GM12873 (cell line): Measurements from ENCODE around the gene LRFN2.

Source experiments
- CTCF ChIP-seq: IDR thresholded peaks from 2 replicates; pipeline ENCODE4 v1.5.1; 2012; ENCODE audit warnings: low read depth, mild to moderate bottlenecking, moderate library complexity, low read length, control low read depth; ENCODE audit not compliant: insufficient read depth; ENCODE audit errors: missing control alignments

The LRFN2 gene

GRCh38 chr6:40379811-40380210 lies 207.4 kb downstream of the LRFN2 start:
- TF ChIP-seq CTCF: no peak

- no peak for TF ChIP-seq CTCF
Measured at GRCh38 chr6:40378725-40379074, 208.5 kb downstream of the LRFN2 start.

GRCh38 chr6:40378071-40378724 lies 209.0 kb downstream of the LRFN2 start:
- TF ChIP-seq CTCF: no peak

- no peak for TF ChIP-seq CTCF
Measured at GRCh38 chr6:40377173-40377806, 209.9 kb downstream of the LRFN2 start.

- TF ChIP-seq CTCF: no peak
Measured at GRCh38 chr6:40376113-40376650, 211.0 kb downstream of the LRFN2 start.

GRCh38 chr6:40373267-40373666 lies 213.9 kb downstream of the LRFN2 start:
- no peak for TF ChIP-seq CTCF

DNA sequence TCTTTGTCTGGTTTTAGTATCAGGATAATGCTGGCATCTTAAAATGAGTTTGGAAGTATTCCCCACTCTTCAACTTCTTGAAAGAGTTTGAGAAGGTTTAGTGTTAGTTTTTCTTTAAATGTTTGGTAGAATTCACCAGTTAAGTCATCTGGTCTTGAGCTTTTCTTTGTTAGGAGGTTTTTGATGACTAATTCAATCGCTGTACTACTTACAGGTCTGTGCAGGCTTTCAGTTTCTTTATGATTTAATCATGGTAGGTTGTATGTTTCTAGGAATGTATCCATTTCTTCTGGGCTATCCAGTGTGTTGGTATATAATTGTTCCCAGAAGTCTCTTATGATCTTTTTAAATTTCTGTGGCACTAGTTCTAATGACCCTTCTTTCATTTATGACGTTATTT lies 215.5 kb downstream of the LRFN2 start:
- no peak for TF ChIP-seq CTCF
